ENCODE data around the gene SLC46A2. TPM values are rescaled to one million over a fixed set of nuclear protein-coding genes. Genes with fewer than 3 reads are reported as not detected.

SLC46A2 gene
- total RNA-seq, 4 donors from 2014 or later: 0.17 to 0.42 (median 0.26) TPM; not detected in 1

DNA sequence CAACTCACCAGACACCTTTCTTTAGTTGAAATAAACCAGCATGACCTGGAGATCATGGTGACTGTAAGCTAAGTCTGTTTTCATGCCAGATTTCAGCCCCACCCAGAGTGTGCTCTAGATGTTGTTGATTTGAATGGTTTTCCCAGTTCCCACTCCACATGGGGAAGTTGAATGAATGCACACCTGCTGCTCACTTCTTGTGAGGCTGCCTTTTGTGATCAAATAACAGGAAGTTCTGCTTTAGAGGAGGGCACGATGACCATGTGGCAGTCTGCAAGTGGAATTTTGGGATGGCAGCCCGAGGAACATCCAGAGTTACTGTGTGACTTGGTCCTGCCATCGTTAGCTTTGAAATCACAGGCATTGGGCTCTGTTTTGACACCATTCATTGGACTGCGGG is 18.7 kb downstream of the SLC46A2 start:
- no peak overlapping the region for H3K27ac ChIP-seq (replicated peaks in 1 of 4)
- DNase-seq (ENCODE audit: extremely low spot score): no peak
- no peaks in the 10 kb centered on the region for H3K27me3 ChIP-seq
- WGBS: 44% methylated on average over 2 of the region's 4 CpGs
- H3K36me3 ChIP-seq: peaks cover 3 to 61% (median 27%) of the 10 kb centered on the region in 4 donors
- intact Hi-C loops (cut with DNase I): no loop called here
- H3K4me1 ChIP-seq: no peaks in the 10 kb centered on the region
- H3K9me3 ChIP-seq: no peaks in the 10 kb centered on the region
- TF ChIP-seq, protein P1, sequence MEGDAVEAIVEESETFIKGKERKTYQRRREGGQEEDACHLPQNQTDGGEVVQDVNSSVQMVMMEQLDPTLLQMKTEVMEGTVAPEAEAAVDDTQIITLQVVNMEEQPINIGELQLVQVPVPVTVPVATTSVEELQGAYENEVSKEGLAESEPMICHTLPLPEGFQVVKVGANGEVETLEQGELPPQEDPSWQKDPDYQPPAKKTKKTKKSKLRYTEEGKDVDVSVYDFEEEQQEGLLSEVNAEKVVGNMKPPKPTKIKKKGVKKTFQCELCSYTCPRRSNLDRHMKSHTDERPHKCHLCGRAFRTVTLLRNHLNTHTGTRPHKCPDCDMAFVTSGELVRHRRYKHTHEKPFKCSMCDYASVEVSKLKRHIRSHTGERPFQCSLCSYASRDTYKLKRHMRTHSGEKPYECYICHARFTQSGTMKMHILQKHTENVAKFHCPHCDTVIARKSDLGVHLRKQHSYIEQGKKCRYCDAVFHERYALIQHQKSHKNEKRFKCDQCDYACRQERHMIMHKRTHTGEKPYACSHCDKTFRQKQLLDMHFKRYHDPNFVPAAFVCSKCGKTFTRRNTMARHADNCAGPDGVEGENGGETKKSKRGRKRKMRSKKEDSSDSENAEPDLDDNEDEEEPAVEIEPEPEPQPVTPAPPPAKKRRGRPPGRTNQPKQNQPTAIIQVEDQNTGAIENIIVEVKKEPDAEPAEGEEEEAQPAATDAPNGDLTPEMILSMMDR (IDR thresholded peaks at IDR 0.05): no peak
- no peak for TF ChIP-seq POLR2AphosphoS5 (IDR thresholded peaks at IDR 0.05)
- no peak for TF ChIP-seq POLR2A (IDR thresholded peaks at IDR 0.05; ENCODE audit: low read depth)
- H3K4me3 ChIP-seq: no peak overlapping the region

DNA sequence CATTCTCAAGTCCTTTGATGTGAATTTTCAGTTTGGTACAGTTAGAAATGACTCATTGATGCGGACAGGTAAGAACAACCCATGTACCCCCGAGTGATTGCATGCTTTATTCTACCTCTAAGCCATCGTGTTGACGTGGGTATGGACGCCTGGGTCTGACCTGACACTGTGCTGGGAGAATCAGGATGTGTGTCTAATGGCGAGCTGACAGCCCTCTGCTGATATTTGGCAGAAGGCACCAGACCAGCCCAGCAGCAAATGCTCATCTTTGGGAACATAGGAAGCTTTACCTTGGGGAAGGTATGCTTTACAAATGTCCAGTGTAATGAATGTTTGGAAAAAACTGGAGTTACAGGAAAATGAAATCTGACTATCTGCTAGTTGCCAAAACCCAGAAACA is 20.1 kb downstream of the SLC46A2 start:
- H3K4me3 ChIP-seq: no peak overlapping the region
- no peak overlapping the region for H3K27ac ChIP-seq (replicated peaks in 1 of 4)
- H3K4me1 ChIP-seq: no peaks in the 10 kb centered on the region
- no peaks in the 10 kb centered on the region for H3K9me3 ChIP-seq
- H3K27me3 ChIP-seq: no peaks in the 10 kb centered on the region
- TF ChIP-seq, protein P1 (IDR thresholded peaks at IDR 0.05): no peak
- TF ChIP-seq POLR2A (IDR thresholded peaks at IDR 0.05; ENCODE audit: low read depth) (no peak), POLR2AphosphoS5 (IDR thresholded peaks at IDR 0.05) (no peak), EP300 (IDR thresholded peaks at IDR 0.05) (no peak)
- intact Hi-C loops (cut with DNase I): no loop called here
- H3K36me3 ChIP-seq: peaks cover 3 to 63% (median 28%) of the 10 kb centered on the region in 4 donors
- DNase-seq (ENCODE audit: extremely low spot score): no peak
- 91% methylated on average over 6 of the region's 6 CpGs for WGBS

DNA sequence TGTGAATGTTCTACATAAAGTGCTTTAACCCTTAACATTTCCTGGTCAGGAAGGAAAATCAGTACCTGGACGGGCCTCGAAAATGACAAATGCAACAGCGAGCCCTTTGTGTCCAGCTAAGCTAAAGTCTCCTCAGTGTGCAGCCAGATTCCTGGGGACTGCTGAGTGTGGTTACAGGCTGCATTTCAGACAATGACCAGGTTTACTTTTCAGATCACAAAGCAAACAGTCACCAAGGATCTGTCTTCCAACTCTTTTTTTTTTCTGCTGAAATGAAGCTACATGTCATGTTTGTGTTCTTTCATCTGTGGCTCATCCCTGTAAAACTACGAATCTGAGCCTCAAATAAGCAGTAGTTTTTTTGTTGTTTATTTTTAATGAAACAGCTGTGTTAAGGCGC is 20.8 kb downstream of the SLC46A2 start:
- intact Hi-C loops (cut with DNase I): no loop called here
- Histone ChIP-seq H3K27me3 (no peaks in the 10 kb centered on the region), H3K9me3 (no peaks in the 10 kb centered on the region), H3K36me3 (peaks cover 3 to 64% (median 25%) of the 10 kb centered on the region in 4 donors), H3K4me3 (no peak overlapping the region), H3K27ac (replicated peaks in 1 of 4) (no peak overlapping the region), H3K4me1 (no peaks in the 10 kb centered on the region)
- 87% methylated on average over 5 of the region's 5 CpGs for WGBS
- TF ChIP-seq POLR2AphosphoS5 (IDR thresholded peaks at IDR 0.05) (no peak), EP300 (IDR thresholded peaks at IDR 0.05) (no peak), POLR2A (IDR thresholded peaks at IDR 0.05; ENCODE audit: low read depth) (no peak)
- TF ChIP-seq, protein P1 (IDR thresholded peaks at IDR 0.05): no peak
- DNase-seq (ENCODE audit: extremely low spot score): no peak

DNA sequence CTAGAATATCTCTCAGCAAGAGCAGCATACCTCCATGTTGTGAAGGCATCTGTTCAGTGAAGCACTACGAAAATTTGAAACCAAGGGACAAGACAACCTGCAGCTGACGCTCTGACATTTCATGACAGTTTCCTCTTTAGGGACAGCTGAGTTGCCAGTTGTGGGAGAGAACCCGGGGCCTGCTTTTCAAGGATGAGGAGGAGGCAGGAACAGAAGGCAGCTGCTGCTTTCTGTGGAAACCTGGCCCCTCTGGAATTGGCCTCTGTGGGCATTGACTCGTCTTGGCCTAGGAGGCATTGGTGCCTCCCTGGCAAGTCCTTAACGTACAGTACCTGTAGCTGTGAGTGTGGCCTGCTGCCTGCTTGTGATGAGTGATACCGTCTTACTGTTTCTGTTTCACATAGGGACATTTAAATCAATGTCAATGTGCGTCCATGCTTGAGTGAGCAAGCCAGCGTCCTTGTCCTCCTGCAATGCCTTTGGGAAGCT is 21.6 kb downstream of the SLC46A2 start:
- H3K27ac ChIP-seq (replicated peaks in 1 of 4): no peak overlapping the region
- H3K27me3 ChIP-seq: no peaks in the 10 kb centered on the region
- DNase-seq (ENCODE audit: extremely low spot score): no peak
- H3K4me3 ChIP-seq: no peak overlapping the region
- H3K36me3 ChIP-seq: peaks cover 3 to 72% (median 27%) of the 10 kb centered on the region in 4 donors
- TF ChIP-seq POLR2A (IDR thresholded peaks at IDR 0.05; ENCODE audit: low read depth) (no peak), POLR2AphosphoS5 (IDR thresholded peaks at IDR 0.05) (no peak), EP300 (IDR thresholded peaks at IDR 0.05) (no peak)
- TF ChIP-seq, protein P1 (IDR thresholded peaks at IDR 0.05): no peak
- intact Hi-C loops (cut with DNase I): no loop called here
- WGBS: 67% methylated on average over 8 of the region's 8 CpGs
- no peaks in the 10 kb centered on the region for H3K9me3 ChIP-seq
- no peaks in the 10 kb centered on the region for H3K4me1 ChIP-seq

DNA sequence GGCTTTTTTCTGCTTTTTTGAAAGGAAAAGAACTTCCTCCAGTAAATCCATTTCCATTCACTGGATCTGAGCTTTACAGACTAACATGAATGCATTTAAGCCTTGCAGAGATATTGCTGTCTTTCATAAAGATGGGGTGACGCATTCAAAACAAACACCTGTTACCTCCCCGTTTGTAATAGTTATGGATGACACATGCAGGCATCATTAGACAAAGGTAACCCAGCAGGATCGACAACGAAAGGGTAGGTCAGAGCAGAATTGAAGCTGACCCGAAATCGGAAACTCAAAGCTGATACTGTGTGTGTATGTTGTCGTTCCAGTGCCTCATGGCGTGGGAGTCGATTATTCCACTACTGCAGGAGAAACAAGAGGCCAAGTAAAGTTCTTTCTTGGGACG is 22.2 kb downstream of the SLC46A2 start:
- no peaks in the 10 kb centered on the region for H3K9me3 ChIP-seq
- intact Hi-C loops (cut with DNase I): no loop called here
- H3K27me3 ChIP-seq: no peaks in the 10 kb centered on the region
- no peaks in the 10 kb centered on the region for H3K4me1 ChIP-seq
- no peak overlapping the region for H3K4me3 ChIP-seq
- no peak for DNase-seq (ENCODE audit: extremely low spot score)
- 89% methylated on average over 10 of the region's 10 CpGs for WGBS
- H3K36me3 ChIP-seq: peaks cover 3 to 72% (median 29%) of the 10 kb centered on the region in 4 donors
- H3K27ac ChIP-seq (replicated peaks in 1 of 4): no peak overlapping the region
- no peak for TF ChIP-seq POLR2AphosphoS5 (IDR thresholded peaks at IDR 0.05)
- no peak for TF ChIP-seq POLR2A (IDR thresholded peaks at IDR 0.05; ENCODE audit: low read depth)
- no peak for TF ChIP-seq EP300 (IDR thresholded peaks at IDR 0.05)
